Breast epithelium (tissue), 4 donors: ENCODE results near the gene ANKS4B. TPM values are rescaled to one million over a fixed set of nuclear protein-coding genes. Genes with fewer than 3 reads are reported as not detected.

ENCODE experiments used
- DNase-seq, 2 donors: peaks; one replicate each; pipeline ENCODE4 v3.0.0-alpha.2; 2019; ENCODE audit warnings: low spot score in 2 of 2
- H3K27ac ChIP-seq, 2 donors: fragments of 200-600 bp; sonication (generic) in 1 of 2; one replicate each; pipeline ENCODE4 v1.5.1; 2016 to 2019; ENCODE audit warnings: mild to moderate bottlenecking in 1 of 2
- H3K27me3 ChIP-seq, 2 donors: fragments of 200-600 bp; sonication (generic) in 1 of 2; one replicate each; pipeline versions ENCODE4 v1.5.1 to v1.6.0; 2017 to 2019; ENCODE audit warnings: control low read depth in 1 of 2, mild to moderate bottlenecking in 1 of 2
- H3K36me3 ChIP-seq: fragments of 200-600 bp; one replicate; pipeline ENCODE4 v1.5.1; 2019
- H3K4me1 ChIP-seq, 2 donors: fragments of 200-600 bp; sonication (generic); one replicate each; pipeline ENCODE4 v1.5.1; 2016 to 2019; ENCODE audit warnings: control low read depth in 1 of 2
- H3K4me3 ChIP-seq, 3 donors: fragments of 200-600 bp; sonication (generic); 1 replicate in 2 of 3; 2 replicates in 1 of 3; pipeline ENCODE4 v1.5.1; 2016 to 2019; ENCODE audit warnings: mild to moderate bottlenecking in 3 of 3, moderate library complexity in 2 of 3
- H3K9me3 ChIP-seq, 2 donors: fragments of 200-600 bp; sonication (generic) in 1 of 2; one replicate each; pipeline ENCODE4 v1.5.1; 2016 to 2019; ENCODE audit warnings: control low read depth in 1 of 2
- POLR2A ChIP-seq: fragments of 450-650 bp; IDR thresholded peaks from one replicate; pipeline ENCODE4 v1.6.1; 2016; ENCODE audit warnings: antibody characterized with exemption, mild to moderate bottlenecking, moderate library complexity
- POLR2AphosphoS5 ChIP-seq, 3 donors: sonication (generic); formaldehyde crosslinking; IDR thresholded peaks; one replicate each; pipeline ENCODE4 v1.6.1; 2017; ENCODE audit warnings: antibody characterized with exemption in 3 of 3
- intact Hi-C: fragments of 100-400 bp; cut with DNase I; formaldehyde crosslinking; loops from one replicate; pipeline ENCODE4 v1.15.1; 2023; ENCODE audit warnings: low total_unique reads
- total RNA-seq, 3 donors: library from RNA; depleted of rRNA; stranded (reverse); fragments of >200 nt; gene quantifications; one replicate each; pipeline ENCODE4 v1.1.0, GENCODE V29; 2016
- TF ChIP-seq, protein P1 (sequence below), 3 donors: fragments of 450-650 bp; IDR thresholded peaks; one replicate each; pipeline ENCODE4 v1.5.1; 2016 to 2017; ENCODE audit warnings: antibody characterized with exemption in 3 of 3, mild to moderate bottlenecking in 3 of 3, moderate library complexity in 3 of 3

The ANKS4B gene
- total RNA-seq, 3 donors from 2014 or later = 0.33 TPM; not detected in 2

GRCh38 chr16:21218153-21218552 is 15.3 kb upstream of the ANKS4B start:
- Histone ChIP-seq H3K36me3 (no peaks in the 10 kb centered on the region), H3K27me3 (no peaks in the 10 kb centered on the region), H3K9me3 (no peaks in the 10 kb centered on the region), H3K4me3 (no peak overlapping the region), H3K4me1 (no peaks in the 10 kb centered on the region), H3K27ac (no peak overlapping the region)
- TF ChIP-seq POLR2A (no peak), POLR2AphosphoS5 (IDR thresholded peaks at IDR 0.05) (no peak)
- TF ChIP-seq, protein P1, sequence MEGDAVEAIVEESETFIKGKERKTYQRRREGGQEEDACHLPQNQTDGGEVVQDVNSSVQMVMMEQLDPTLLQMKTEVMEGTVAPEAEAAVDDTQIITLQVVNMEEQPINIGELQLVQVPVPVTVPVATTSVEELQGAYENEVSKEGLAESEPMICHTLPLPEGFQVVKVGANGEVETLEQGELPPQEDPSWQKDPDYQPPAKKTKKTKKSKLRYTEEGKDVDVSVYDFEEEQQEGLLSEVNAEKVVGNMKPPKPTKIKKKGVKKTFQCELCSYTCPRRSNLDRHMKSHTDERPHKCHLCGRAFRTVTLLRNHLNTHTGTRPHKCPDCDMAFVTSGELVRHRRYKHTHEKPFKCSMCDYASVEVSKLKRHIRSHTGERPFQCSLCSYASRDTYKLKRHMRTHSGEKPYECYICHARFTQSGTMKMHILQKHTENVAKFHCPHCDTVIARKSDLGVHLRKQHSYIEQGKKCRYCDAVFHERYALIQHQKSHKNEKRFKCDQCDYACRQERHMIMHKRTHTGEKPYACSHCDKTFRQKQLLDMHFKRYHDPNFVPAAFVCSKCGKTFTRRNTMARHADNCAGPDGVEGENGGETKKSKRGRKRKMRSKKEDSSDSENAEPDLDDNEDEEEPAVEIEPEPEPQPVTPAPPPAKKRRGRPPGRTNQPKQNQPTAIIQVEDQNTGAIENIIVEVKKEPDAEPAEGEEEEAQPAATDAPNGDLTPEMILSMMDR (IDR thresholded peaks at IDR 0.05) = no peak
- DNase-seq = no peak
- intact Hi-C loops = no loop called here

GRCh38 chr16:21219551-21219950 is 13.9 kb upstream of the ANKS4B start:
- H3K4me3 ChIP-seq = no peak overlapping the region
- no peaks in the 10 kb centered on the region for H3K9me3 ChIP-seq
- TF ChIP-seq POLR2A = no peak
- TF ChIP-seq, protein P1 (IDR thresholded peaks at IDR 0.05) = no peak
- no peak for TF ChIP-seq POLR2AphosphoS5 (IDR thresholded peaks at IDR 0.05)
- no peaks in the 10 kb centered on the region for H3K36me3 ChIP-seq
- DNase-seq = no peak
- H3K27me3 ChIP-seq = no peaks in the 10 kb centered on the region
- intact Hi-C loops = no loop called here
- no peak overlapping the region for H3K27ac ChIP-seq
- H3K4me1 ChIP-seq = no peaks in the 10 kb centered on the region

DNA sequence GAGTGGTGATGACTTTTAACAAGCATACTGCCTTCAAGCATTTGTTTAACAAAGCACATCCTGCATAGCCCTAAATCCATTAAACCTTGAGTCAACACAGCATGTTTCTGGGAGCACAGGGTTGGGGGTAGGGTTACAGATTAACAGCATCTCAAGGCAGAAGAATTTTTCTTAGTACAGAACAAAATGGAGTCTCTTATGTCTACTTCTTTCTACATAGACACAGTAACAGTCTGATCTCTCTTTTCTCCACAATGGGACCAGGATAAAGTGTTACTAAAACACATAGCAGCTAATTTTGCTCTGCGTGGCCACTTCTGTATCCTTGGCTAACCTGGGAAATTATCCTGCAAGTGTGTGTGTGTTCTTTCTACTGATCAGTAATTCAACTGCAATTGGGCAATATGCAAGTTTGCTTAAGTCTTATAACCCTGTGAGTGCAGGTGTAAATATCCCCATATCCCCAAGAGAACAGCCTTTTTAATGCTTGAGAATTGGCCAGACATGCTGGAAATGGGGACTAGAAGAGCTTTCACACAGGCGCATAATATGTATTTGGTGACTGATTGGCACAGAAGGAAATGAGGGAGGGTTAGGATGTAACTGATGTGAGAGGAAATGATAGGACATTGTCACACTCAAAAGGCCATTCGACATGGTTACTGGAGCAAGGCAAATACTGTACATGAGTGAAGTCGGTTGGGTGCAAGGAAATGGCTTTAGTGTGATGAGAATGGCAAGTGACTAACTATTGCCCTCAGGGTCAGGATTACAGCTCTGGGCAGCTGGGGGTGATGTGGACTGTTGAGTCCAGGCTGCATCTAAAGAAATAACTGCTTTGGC is 10.8 kb upstream of the ANKS4B start:
- no peak for DNase-seq
- intact Hi-C loops = no loop called here
- no peak overlapping the region for H3K4me3 ChIP-seq
- TF ChIP-seq, protein P1 (IDR thresholded peaks at IDR 0.05) = no peak
- TF ChIP-seq POLR2A = no peak
- no peaks in the 10 kb centered on the region for H3K27me3 ChIP-seq
- no peaks in the 10 kb centered on the region for H3K36me3 ChIP-seq
- H3K27ac ChIP-seq = no peak overlapping the region
- H3K4me1 ChIP-seq = no peaks in the 10 kb centered on the region
- no peaks in the 10 kb centered on the region for H3K9me3 ChIP-seq

DNA sequence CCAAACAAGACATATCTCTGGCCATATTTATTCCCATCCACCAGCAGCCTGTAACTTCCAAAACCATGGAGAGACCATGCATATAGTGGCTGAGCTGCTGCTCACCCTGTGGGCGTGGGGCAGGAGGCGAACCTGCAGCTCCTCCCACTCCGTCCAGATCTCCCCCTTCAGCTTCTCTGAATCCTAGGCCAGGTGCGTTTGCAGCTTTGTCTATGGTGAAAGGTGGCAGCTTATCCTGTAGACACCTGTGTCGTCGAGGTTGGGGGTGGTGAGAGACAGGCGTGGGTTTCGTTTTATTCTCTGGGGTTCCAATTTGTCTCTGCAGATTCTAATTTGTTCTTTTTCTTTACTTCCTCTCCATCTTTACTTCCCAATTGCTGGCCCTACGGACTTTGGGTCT is 9.7 kb upstream of the ANKS4B start:
- no peaks in the 10 kb centered on the region for H3K36me3 ChIP-seq
- no peaks in the 10 kb centered on the region for H3K27me3 ChIP-seq
- no peak overlapping the region for H3K4me3 ChIP-seq
- no peak for DNase-seq
- H3K4me1 ChIP-seq = no peaks in the 10 kb centered on the region
- no peak for TF ChIP-seq POLR2AphosphoS5 (IDR thresholded peaks at IDR 0.05)
- TF ChIP-seq, protein P1 (IDR thresholded peaks at IDR 0.05) = no peak
- no peak for TF ChIP-seq POLR2A
- no peaks in the 10 kb centered on the region for H3K9me3 ChIP-seq
- intact Hi-C loops = no loop called here
- H3K27ac ChIP-seq = no peak overlapping the region

DNA sequence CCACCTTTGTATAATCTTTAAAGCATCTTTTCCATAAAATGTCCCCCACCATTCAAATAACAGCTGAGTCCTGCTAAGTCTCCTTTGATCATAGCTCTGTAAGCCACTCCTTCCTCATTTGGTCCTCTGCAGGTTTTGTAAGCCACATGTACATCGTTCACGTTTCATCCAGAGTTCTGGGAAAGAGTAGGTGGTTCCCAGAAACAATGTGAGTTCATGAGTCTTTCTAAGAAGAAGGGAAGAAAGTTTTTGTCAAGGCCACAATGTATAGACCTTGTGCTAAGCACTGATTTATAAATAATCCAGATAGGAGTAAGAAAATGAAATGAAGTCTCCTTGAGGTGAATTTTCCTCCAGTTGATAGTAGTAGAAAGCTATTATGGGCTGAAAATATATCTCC is 8.7 kb upstream of the ANKS4B start:
- TF ChIP-seq POLR2A = no peak
- TF ChIP-seq, protein P1 (IDR thresholded peaks at IDR 0.05) = no peak
- TF ChIP-seq POLR2AphosphoS5 (IDR thresholded peaks at IDR 0.05) = no peak
- Histone ChIP-seq H3K4me3 (no peak overlapping the region), H3K36me3 (no peaks in the 10 kb centered on the region), H3K27ac (no peak overlapping the region), H3K9me3 (no peaks in the 10 kb centered on the region), H3K4me1 (no peaks in the 10 kb centered on the region), H3K27me3 (no peaks in the 10 kb centered on the region)
- intact Hi-C loops = no loop called here
- no peak for DNase-seq
